A549 (cell line): Measurements from ENCODE around the gene KRT23. TPM values are rescaled to one million over a fixed set of nuclear protein-coding genes. Genes with fewer than 3 reads are reported as not detected.

Source experiments
- ATAC-seq, 2 experiments: fragments of 200-7000 bp in 1 of 2; fragments of >200 bp in 1 of 2; cut with Nextera tagmentation in 1 of 2; cut with Tn5 transposase in 1 of 2; 3 replicates each; pipeline versions ENCODE4 v1.8.0 to v1.9.1; 2018 to 2020; ENCODE audit warnings: mild to moderate bottlenecking in 1 of 2, moderate library complexity in 1 of 2
- CTCF ChIA-PET: fragments of 300-600 bp; sonication (Branson Sonifier 250); formaldehyde crosslinking; extraction: SDS; loops from one replicate; lab custom pipeline; 2021; ENCODE audit warnings: antibody characterized with exemption, inconsistent platforms; lab: Yijun Ruan, JAX
- POLR2A ChIA-PET: fragments of 350-600 bp; formaldehyde crosslinking; extraction: SDS; loops from one replicate; lab custom pipeline; 2021; ENCODE audit warnings: antibody characterized with exemption, inconsistent platforms; lab: Yijun Ruan, JAX
- DNase-seq, 2 experiments: peaks; one replicate each; pipeline versions ENCODE4 v3.0.0 to v3.0.0-alpha.2; 2011 to 2016; ENCODE audit warnings: low read depth in 1 of 2, low spot score in 1 of 2
- FAIRE-seq: peaks from 2 replicates; lab custom pipeline; 2011; peaks lifted over from hg19 to GRCh38; lab: Jason Lieb, UNC
- H3K27ac ChIP-seq, 2 experiments: fragments of >200 bp; sonication (Bioruptor Twin); formaldehyde crosslinking; 3 replicates each; pipeline ENCODE4 v1.5.1; 2016 to 2017
- H3K4me1 ChIP-seq: fragments of >200 bp; sonication (Bioruptor Twin); formaldehyde crosslinking; 3 replicates; pipeline ENCODE4 v1.6.1; 2016
- H3K4me2 ChIP-seq: fragments of >200 bp; sonication (Bioruptor Twin); formaldehyde crosslinking; 3 replicates; pipeline ENCODE4 v1.6.1; 2016
- H3K4me3 ChIP-seq: fragments of >200 bp; sonication (Bioruptor Twin); formaldehyde crosslinking; 3 replicates; pipeline ENCODE4 v1.5.1; 2016
- H3K9me3 ChIP-seq: fragments of >200 bp; sonication (Bioruptor Twin); formaldehyde crosslinking; 3 replicates; pipeline ENCODE4 v1.6.1; 2016
- CBX2 ChIP-seq: fragments of 200-600 bp; sonication (generic); IDR thresholded peaks from 2 replicates; pipeline ENCODE4 v1.6.1; 2016; ENCODE audit warnings: low read depth, mild to moderate bottlenecking, borderline replicate concordance
- CHD2 ChIP-seq: fragments of 150-350 bp; IDR thresholded peaks from 2 replicates; pipeline ENCODE4 v1.6.1; 2014; ENCODE audit warnings: low read length; ENCODE audit not compliant: partially characterized antibody
- EP300 ChIP-seq, 2 experiments: fragments of >200 bp; sonication (Bioruptor Twin); formaldehyde crosslinking; IDR thresholded peaks; 2 replicates in 1 of 2; 3 replicates in 1 of 2; pipeline ENCODE4 v1.6.1; 2016 to 2017
- FOSL2 ChIP-seq, 2 experiments: fragments of 450-650 bp in 1 of 2; fragments of >200 bp in 1 of 2; sonication (Bioruptor Twin) in 1 of 2; formaldehyde crosslinking; IDR thresholded peaks; 2 replicates each; pipeline versions ENCODE4 v1.5.0 to v1.6.1; 2016 to 2020; ENCODE audit warnings: mild to moderate bottlenecking in 1 of 2, moderate library complexity in 1 of 2
- FOXS1 ChIP-seq: fragments of 250-450 bp; sonication (Bioruptor Pico); IDR thresholded peaks from 2 replicates; pipeline ENCODE4 v1.5.0; 2020; ENCODE audit warnings: mild to moderate bottlenecking, moderate library complexity
- GATA3 ChIP-seq: IDR thresholded peaks from 2 replicates; pipeline ENCODE4 v1.6.1; 2012; ENCODE audit warnings: borderline replicate concordance
- HDAC2 ChIP-seq: fragments of 200-600 bp; sonication (generic); IDR thresholded peaks from 2 replicates; pipeline ENCODE4 v1.6.1; 2016
- JUNB ChIP-seq: fragments of >200 bp; sonication (Bioruptor Twin); formaldehyde crosslinking; IDR thresholded peaks from 2 replicates; pipeline ENCODE4 v1.6.1; 2016
- MAZ ChIP-seq: fragments of 150-350 bp; IDR thresholded peaks from 2 replicates; pipeline ENCODE4 v1.6.1; 2014; ENCODE audit warnings: antibody characterized with exemption, low read depth, low read length, borderline replicate concordance
- MYC ChIP-seq: IDR thresholded peaks from 2 replicates; pipeline ENCODE4 v1.6.1; 2012; ENCODE audit warnings: mild to moderate bottlenecking, inconsistent platforms, low read length, improper control_type of control experiment, borderline replicate concordance
- NFE2L2 ChIP-seq: fragments of 150-350 bp; conservative IDR thresholded peaks from 2 replicates; pipeline ENCODE4 v1.6.1; 2014; ENCODE audit warnings: low read length
- NR3C1 ChIP-seq: fragments of >200 bp; sonication (Bioruptor Twin); formaldehyde crosslinking; IDR thresholded peaks from 3 replicates; pipeline ENCODE4 v1.6.1; 2017
- PHF8 ChIP-seq: fragments of 200-600 bp; sonication (generic); IDR thresholded peaks from 2 replicates; pipeline ENCODE4 v1.6.1; 2016; ENCODE audit warnings: low read depth, mild to moderate bottlenecking, antibody characterized with exemption, moderate library complexity, borderline replicate concordance
- POLR2A ChIP-seq: IDR thresholded peaks from 2 replicates; pipeline ENCODE4 v1.6.1; 2012; ENCODE audit warnings: mild to moderate bottlenecking, low read length
- RFX5 ChIP-seq: fragments of 450-650 bp; IDR thresholded peaks from 2 replicates; pipeline ENCODE4 v1.7.1; 2014; ENCODE audit warnings: antibody characterized with exemption, mild to moderate bottlenecking, moderate library complexity
- ZC3H11A ChIP-seq: fragments of 450-650 bp; IDR thresholded peaks from 2 replicates; pipeline ENCODE4 v1.6.1; 2014; ENCODE audit warnings: antibody characterized with exemption, mild to moderate bottlenecking
- ZNF302 ChIP-seq: fragments of 250-450 bp; sonication (Bioruptor Pico); IDR thresholded peaks from 2 replicates; pipeline ENCODE4 v1.9.0; 2021; ENCODE audit warnings: inconsistent platforms, mild to moderate bottlenecking, moderate library complexity
- WGBS: methylation state at CpG from one replicate; pipeline ENCODE4 v1.1.6; 2017; ENCODE audit errors: missing lambda C conversion rate; 5-methylcytosine and 5-hydroxymethylcytosine counted together
- polyA plus RNA-seq, 4 experiments: library from polyadenylated mRNA; depleted of rRNA in 3 of 4; stranded (reverse); fragments of >200 nt; fragmentation: RNase III in 1 of 4; extraction: RNeasy Plus Mini Kit Qiagen cat#74134 plus additional on column Dnase treatment in 1 of 4; gene quantifications; 2 replicates in 3 of 4; 3 replicates in 1 of 4; pipeline ENCODE4 v1.2.3, GENCODE V29; 2011 to 2017
- TF ChIP-seq, protein P1 (sequence below): IDR thresholded peaks from 2 replicates; pipeline ENCODE4 v1.6.1; 2012; ENCODE audit warnings: low read depth, borderline replicate concordance
- TF ChIP-seq, protein P2 (sequence below): fragments of 450-650 bp; IDR thresholded peaks from 2 replicates; pipeline ENCODE4 v1.6.1; 2014; ENCODE audit warnings: antibody characterized with exemption
- TF ChIP-seq, protein P3 (sequence below): fragments of 150-350 bp; IDR thresholded peaks from 2 replicates; pipeline ENCODE4 v1.6.1; 2014; ENCODE audit warnings: low read depth, mild to moderate bottlenecking, low read length
- TF ChIP-seq, protein P4 (sequence below): fragments of 250-450 bp; sonication (Bioruptor Pico); IDR thresholded peaks from 2 replicates; pipeline ENCODE4 v1.5.0; 2021; ENCODE audit warnings: mild to moderate bottlenecking, moderate library complexity, borderline replicate concordance
- TF ChIP-seq, protein P5 (sequence below): fragments of >200 bp; sonication (Bioruptor Twin); formaldehyde crosslinking; IDR thresholded peaks from 3 replicates; pipeline ENCODE4 v1.6.1; 2016

Gene KRT23
- polyA plus RNA-seq, 2 of the 4 experiments (the other 2 are of a cell fraction) = not detected

DNA sequence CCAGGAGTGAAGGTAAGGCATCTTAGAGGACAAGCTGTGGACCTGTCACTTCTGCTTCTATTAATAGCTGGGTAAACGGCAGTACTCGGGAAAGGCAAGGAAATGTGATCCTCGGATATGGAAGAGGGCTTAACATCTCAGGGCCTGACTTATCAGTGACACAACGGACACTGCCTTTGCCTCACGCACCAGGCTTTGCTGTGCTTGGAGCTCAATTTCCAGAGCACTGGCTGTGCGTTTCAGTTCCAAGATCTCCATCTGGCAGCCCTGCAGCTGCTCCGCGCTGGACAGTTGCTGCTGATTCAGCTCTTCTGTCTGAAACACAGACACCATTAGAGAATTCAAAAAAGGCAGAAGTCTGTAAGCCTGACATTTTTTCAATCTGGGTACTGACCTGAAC lies 43.1 kb upstream of the KRT23 start:
- H3K9me3 ChIP-seq = no peaks in the 10 kb centered on the region
- H3K4me3 ChIP-seq = no peak overlapping the region
- 69% methylated on average over 8 of the region's 8 CpGs for WGBS
- H3K4me2 ChIP-seq = no peak overlapping the region
- no peak overlapping the region for H3K27ac ChIP-seq
- DNase-seq (no peak), ATAC-seq (no peak; a peak in 1 of 6 replicates), FAIRE-seq (no peak)
- ChIA-PET CTCF (interaction anchor here (0.7 to 2.1 kb wide), 5 partner anchors 9 to 682 kb away, joined by 3 to 6 read pairs (median 3); no protein-coding TSS in a partner anchor), POLR2A (no interaction called here)
- no peaks in the 10 kb centered on the region for H3K4me1 ChIP-seq
- TF ChIP-seq RFX5 = no peak
- TF ChIP-seq CBX2 = no peak
- no peak for TF ChIP-seq NFE2L2
- TF ChIP-seq, protein P1, sequence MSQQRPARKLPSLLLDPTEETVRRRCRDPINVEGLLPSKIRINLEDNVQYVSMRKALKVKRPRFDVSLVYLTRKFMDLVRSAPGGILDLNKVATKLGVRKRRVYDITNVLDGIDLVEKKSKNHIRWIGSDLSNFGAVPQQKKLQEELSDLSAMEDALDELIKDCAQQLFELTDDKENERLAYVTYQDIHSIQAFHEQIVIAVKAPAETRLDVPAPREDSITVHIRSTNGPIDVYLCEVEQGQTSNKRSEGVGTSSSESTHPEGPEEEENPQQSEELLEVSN = no peak
- TF ChIP-seq, protein P2, sequence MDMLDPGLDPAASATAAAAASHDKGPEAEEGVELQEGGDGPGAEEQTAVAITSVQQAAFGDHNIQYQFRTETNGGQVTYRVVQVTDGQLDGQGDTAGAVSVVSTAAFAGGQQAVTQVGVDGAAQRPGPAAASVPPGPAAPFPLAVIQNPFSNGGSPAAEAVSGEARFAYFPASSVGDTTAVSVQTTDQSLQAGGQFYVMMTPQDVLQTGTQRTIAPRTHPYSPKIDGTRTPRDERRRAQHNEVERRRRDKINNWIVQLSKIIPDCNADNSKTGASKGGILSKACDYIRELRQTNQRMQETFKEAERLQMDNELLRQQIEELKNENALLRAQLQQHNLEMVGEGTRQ = no peak
- TF ChIP-seq FOSL2 (IDR thresholded peaks at IDR 0.05) = no peak
- TF ChIP-seq FOSL2 (CRISPR knock-in tag; IDR thresholded peaks at IDR 0.05) = no peak
- no peak for TF ChIP-seq MYC
- no peak for TF ChIP-seq NR3C1
- TF ChIP-seq CHD2 = no peak

DNA sequence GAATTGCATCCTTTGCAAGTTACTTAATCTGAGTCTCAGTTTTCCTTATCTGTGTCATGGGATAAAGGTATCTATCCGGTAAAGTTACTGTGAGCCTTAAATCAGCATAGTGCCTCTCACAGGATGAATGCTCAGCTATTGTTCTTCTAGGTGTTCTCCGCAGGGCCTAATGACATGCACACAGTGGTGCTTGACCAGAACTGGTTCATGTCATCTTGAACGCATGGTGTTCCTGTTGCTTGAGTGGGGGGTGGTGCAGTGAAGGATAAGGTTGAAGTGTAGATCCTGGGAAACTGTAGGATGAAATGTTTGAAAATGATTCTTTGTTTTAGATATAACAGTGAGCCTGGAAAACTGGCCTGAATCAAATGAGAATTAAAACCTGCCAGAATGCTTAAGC lies 42.7 kb upstream of the KRT23 start:
- 84% methylated on average over 3 of the region's 3 CpGs for WGBS
- CTCF ChIA-PET = interaction anchor here (0.8 to 2.1 kb wide), 6 partner anchors 17 to 683 kb away, joined by 3 to 6 read pairs (median 3); no protein-coding TSS in a partner anchor

DNA sequence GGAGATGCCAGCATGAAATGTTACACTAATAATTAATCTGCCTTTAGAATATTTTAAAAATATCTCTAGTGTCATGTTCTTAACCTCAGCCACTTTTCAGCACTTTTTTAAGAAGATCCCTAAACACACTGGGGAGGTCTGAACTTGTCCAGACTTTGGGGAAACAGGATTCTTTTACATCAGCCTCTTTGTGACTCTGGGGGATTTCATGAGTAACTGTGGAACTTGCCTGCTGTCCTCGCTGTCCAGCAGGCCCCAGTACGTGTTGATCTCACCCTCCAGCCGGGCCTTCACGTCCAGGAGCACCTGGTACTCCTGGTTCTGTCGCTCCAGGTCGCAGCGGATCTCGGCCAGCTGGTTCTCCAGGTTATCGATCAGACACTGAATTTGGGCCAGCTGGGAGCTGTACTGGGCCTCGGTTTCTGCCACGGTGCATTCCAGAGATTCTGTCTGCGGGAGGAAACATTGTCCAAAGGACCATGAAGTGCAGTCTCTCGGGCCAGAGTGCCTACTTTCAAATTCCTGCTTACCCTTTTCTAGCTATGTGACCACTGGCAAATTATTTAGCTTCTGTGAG lies 41.2 kb upstream of the KRT23 start:
- no peak for FAIRE-seq
- no peak overlapping the region for H3K4me2 ChIP-seq
- CTCF ChIA-PET = interaction anchor here (0.7 to 1.0 kb wide), 3 partner anchors 32 to 570 kb away, joined by 3 to 5 read pairs (median 3); no protein-coding TSS in a partner anchor
- no peak for TF ChIP-seq ZNF302 (CRISPR knock-in tag)
- TF ChIP-seq, protein P3, sequence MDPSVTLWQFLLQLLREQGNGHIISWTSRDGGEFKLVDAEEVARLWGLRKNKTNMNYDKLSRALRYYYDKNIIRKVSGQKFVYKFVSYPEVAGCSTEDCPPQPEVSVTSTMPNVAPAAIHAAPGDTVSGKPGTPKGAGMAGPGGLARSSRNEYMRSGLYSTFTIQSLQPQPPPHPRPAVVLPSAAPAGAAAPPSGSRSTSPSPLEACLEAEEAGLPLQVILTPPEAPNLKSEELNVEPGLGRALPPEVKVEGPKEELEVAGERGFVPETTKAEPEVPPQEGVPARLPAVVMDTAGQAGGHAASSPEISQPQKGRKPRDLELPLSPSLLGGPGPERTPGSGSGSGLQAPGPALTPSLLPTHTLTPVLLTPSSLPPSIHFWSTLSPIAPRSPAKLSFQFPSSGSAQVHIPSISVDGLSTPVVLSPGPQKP = no peak
- TF ChIP-seq, protein P4, sequence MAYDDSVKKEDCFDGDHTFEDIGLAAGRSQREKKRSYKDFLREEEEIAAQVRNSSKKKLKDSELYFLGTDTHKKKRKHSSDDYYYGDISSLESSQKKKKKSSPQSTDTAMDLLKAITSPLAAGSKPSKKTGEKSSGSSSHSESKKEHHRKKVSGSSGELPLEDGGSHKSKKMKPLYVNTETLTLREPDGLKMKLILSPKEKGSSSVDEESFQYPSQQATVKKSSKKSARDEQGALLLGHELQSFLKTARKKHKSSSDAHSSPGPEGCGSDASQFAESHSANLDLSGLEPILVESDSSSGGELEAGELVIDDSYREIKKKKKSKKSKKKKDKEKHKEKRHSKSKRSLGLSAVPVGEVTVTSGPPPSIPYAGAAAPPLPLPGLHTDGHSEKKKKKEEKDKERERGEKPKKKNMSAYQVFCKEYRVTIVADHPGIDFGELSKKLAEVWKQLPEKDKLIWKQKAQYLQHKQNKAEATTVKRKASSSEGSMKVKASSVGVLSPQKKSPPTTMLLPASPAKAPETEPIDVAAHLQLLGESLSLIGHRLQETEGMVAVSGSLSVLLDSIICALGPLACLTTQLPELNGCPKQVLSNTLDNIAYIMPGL = no peak
- TF ChIP-seq EP300 (IDR thresholded peaks at IDR 0.05) = no peak
- no peak for TF ChIP-seq RFX5
- TF ChIP-seq FOXS1 (CRISPR knock-in tag) = no peak
- no peak for TF ChIP-seq PHF8

More for the DNA sequence above, 42.7 kb upstream of the KRT23 start:
- POLR2A ChIA-PET = no interaction called here
- H3K4me2 ChIP-seq = no peak overlapping the region
- H3K4me1 ChIP-seq = no peaks in the 10 kb centered on the region
- DNase-seq = no peak
- ATAC-seq = no peak
- no peak overlapping the region for H3K4me3 ChIP-seq
- FAIRE-seq = no peak
- no peak overlapping the region for H3K27ac ChIP-seq
- TF ChIP-seq, protein P5, sequence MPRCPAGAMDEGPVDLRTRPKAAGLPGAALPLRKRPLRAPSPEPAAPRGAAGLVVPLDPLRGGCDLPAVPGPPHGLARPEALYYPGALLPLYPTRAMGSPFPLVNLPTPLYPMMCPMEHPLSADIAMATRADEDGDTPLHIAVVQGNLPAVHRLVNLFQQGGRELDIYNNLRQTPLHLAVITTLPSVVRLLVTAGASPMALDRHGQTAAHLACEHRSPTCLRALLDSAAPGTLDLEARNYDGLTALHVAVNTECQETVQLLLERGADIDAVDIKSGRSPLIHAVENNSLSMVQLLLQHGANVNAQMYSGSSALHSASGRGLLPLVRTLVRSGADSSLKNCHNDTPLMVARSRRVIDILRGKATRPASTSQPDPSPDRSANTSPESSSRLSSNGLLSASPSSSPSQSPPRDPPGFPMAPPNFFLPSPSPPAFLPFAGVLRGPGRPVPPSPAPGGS = no peak
- TF ChIP-seq POLR2A (no peak), EP300 (IDR thresholded peaks at IDR 0.05) (no peak), GATA3 (no peak), HDAC2 (no peak), MAZ (no peak), ZC3H11A (no peak), JUNB (no peak)
- TF ChIP-seq, protein P4 = no peak
- H3K9me3 ChIP-seq = no peaks in the 10 kb centered on the region

More for the DNA sequence above, 41.2 kb upstream of the KRT23 start:
- whole genome bisulfite sequencing = 83% methylated on average over 13 of the region's 13 CpGs
- ATAC-seq (no peak), DNase-seq (no peak)
- H3K9me3 ChIP-seq = no peaks in the 10 kb centered on the region
- POLR2A ChIA-PET = no interaction called here
- no peaks in the 10 kb centered on the region for H3K4me1 ChIP-seq
- no peak overlapping the region for H3K27ac ChIP-seq
- no peak overlapping the region for H3K4me3 ChIP-seq
